Prostate gland (tissue), 1 donor: ENCODE data around the gene CASD1.

Experiments
- POLR2A ChIP-seq: fragments of 450-650 bp; IDR thresholded peaks from one replicate; pipeline ENCODE4 v1.6.1; 2016; ENCODE audit warnings: antibody characterized with exemption, mild to moderate bottlenecking
- POLR2AphosphoS5 ChIP-seq: sonication (generic); formaldehyde crosslinking; IDR thresholded peaks from one replicate; pipeline ENCODE4 v1.6.1; 2017; ENCODE audit warnings: antibody characterized with exemption

- no peak for TF ChIP-seq POLR2A
- no peak for TF ChIP-seq POLR2AphosphoS5
These were observed 85.3 kb downstream of the CASD1 start for GRCh38 chr7:94594882-94595281.
